GM21360 (cell line): ENCODE data around the gene CBFA2T2.

Source experiments
- ATAC-seq: cut with Tn5 transposase; IDR thresholded peaks from one replicate; pipeline ENCODE4 v1.9.1; 2021; ENCODE audit warnings: mild to moderate bottlenecking, moderate library complexity; ENCODE audit not compliant: unreplicated experiment

CBFA2T2 gene

DNA sequence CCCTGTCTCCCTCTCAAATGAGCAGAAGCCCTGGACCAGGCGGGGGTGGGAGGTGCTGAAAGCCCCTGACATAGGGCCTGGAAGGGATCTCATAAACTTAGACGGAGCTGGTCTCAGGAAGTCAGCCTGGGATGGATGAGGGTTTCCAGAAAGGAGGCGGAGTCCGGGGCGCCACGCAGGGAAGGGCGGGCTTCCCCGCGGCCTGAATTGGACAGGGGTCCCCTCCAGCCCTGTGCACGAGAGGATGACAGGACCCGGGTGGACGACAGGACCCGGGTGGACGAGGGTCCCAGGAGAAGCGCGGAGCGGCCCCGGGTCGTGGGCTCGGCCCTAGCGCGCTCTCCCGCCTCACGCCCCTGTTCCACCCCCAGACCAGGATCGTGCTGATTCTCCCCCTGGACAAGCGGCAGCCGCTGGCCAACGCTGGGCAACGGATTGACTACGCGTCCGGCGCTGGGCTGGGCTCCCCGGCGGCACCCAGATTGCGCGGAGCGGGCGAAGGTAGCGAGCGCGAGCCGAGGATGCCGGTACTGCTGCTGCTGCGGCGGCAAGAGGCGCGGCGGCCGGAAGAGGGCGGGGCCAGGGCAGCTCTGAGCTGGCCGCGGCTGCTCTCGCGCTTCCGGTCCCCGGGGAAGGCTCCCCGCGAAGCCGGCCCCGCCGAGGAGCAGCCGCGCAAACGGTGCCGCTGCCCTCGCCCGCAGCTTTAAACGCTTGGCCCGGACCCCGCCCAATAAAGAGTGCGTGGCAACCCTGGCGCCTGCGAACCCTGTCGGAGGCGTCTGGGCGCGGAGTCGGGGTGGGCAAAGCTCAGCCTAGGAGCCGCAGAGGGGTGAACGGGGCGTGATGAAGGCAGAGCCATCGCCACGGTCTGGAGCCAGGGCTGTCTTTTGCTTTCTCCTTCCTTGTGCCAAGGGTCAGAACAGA is 173.5 kb downstream of the CBFA2T2 start:
- peak; percentile 44 for ATAC-seq

DNA sequence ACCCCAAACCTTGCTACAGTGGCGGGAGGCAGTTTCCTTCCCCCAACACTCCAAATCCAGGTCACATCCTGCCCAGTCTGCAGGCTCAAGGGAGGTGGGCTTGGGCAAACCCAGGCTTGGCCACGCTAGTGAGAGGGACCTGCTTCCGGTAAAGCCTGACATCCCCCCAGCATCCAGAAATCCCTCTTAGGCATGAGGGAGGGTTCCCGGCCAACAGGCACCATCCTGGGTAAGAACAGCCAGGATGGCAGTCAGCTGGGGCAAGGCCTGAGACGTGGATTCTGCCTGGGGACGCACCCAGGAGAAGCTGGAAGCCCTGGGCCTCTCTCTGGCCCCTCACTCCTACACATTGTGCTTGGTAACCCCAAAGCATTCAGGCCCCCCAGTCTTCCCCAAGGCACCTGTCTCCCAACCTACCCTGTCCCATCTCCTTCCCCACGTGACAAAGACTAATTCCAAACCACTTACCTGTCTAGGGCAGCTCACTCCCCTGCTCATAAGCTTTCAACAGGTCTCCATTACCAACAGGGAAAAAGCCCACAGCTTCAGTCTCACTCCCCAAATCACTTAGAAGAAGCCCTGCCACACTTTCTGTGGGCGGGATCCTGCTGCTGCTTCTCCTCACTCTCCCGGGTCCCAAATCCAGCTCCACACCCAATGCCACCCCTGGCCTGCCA is 174.3 kb downstream of the CBFA2T2 start:
- ATAC-seq: no peak

DNA sequence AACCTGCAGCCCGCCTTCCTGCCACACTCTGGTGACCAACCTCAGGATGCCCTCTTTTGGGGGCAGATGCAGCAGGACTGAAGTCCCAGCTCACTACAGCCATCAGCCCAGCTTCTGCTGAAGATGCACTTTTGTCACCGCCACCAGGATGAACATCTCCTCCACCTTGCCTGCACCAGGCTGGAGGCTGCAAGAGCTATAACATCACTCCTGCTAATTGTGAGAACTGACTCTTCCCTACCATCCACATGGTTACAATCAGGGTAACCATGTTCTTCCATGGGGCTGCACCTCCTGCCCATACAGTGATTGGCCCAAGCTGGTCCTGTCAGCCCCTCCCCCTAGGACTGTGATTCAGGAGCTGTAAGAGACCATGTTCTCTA is 174.9 kb downstream of the CBFA2T2 start:
- ATAC-seq: no peak

DNA sequence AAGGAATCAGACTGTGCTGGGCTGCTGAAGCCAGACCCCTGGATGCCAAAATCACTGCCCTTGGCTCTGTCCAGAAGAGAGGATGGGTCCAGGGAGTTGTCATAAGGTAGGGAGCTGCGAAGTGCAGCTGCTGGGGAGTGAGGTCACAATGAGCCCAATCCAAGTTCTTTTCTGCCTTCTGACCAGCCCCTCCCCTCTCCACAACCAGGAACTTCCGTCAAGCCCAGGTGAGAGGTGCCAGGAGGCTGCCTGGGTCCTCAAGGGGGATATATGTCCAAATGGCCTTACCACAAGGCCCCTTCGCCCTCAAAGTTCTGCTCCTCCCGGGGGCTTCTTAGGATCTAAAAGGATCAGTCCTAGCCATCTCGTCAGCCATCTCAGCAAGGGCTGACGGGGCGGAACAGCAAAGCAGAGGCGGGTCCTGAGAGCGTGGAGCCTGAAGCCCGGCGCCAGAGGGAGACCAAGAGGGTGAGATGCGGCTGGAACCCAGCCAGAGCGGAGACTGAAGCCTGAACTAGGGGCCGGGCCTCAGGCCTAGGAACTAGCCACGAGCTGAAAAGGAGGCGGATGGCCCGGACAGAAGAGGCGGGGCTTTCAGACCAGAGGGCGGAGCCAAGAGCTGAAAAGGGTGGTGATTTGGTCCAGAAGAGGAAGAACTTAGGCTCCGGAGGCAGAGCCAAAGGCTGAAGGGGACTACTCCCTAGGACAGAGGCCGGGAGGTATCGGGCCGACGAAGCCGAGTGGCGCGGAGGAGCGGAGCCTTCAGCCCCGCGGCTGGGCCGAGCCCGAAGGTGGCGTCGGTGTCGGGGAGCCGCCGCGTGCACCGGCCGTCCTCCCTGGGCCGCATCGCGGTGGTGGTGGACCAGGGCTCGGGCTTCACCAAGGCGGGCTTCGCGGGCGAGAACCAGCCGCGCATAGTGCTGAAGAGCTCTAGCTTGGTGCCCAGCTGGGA is 176.7 kb downstream of the CBFA2T2 start, which contains the start of gene ACTL10:
Gene ACTL10, plus strand, starts transcription at position 651 of the 952 bp plus-strand sequence. CDS start 555 bp downstream, outside the sequence.
- ATAC-seq: peak; percentile 57

DNA sequence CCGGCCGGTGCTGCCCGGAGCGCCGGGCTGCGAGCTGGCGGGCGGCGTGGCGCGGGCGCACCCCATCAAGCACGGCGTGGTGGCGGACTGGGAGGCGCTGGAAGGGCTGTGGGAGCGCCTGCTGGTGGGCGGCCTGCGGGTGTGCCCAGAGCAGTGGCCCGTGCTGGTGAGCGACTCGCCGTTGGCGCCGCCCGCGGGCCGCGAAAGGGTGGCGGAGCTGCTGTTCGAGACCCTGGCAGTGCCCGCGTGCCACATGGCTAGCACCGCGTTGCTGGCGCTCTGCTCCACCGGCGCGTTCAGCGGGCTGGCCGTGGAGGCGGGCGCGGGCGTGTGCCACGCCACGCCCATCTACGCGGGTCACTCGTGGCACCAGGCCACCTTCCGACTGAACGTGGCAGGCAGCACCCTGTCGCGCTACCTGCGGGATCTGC is 177.4 kb downstream of the CBFA2T2 start:
- ATAC-seq: no peak

DNA sequence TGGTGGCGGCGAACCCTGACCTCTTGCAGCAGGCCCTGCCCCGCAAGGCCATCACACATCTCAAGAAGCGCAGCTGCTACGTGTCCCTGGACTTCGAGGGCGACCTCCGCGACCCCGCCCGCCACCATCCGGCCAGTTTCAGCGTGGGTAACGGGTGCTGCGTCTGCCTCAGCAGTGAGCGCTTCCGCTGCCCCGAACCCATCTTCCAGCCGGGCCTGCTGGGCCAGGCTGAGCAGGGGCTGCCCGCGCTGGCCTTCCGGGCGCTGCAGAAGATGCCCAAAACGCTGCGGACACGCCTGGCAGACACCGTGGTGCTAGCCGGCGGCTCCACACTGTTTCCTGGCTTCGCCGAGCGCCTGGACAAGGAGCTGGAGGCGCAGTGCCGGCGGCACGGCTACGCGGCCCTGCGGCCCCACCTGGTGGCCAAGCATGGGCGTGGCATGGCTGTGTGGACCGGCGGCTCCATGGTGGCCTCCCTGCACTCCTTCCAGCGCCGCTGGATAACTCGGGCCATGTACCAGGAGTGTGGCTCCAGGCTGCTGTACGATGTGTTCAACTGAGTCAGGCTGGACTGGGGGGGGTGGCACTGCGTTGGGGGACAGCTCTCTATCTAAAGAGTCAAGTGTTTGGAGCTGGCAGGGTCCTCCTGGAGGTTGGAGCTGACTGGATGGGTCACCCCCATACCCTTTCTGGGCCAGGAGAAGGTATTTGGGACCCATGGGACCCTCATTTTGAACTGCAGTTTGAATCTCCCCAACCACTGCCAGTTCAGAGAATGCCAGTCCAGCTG is 178.0 kb downstream of the CBFA2T2 start:
- ATAC-seq: no peak

DNA sequence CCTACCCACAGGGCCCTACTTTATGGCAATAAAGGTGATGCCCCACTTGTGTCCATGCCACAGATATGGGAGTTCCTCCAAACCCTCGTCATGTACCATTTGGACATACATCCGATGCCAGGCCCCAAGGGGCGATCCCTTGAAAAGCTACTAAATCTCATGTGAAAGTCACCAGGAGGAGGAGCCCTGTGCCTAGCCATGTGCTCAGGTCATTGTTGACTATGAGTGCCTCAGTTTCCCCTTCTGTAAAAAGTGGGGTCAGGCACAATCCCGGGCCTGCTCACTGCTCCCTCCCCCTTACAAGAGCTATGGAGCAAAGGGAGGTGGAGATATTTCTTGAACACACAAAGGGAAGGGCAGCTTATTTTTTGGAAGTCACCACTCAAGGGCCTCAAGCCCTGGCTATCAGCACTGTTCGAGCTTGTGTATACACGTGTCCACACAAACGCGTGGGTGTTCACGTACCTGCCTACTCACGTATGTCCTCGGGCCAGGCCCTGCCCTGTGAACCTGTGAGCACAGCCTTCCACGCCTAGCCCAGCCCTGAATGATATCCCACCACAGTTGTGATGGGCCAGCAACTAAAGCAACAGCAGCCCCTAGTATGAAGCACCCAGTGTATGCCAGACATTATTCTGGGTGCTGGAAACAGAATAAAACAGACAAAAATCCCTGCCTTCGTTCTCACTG is 178.7 kb downstream of the CBFA2T2 start:
- ATAC-seq: no peak

DNA sequence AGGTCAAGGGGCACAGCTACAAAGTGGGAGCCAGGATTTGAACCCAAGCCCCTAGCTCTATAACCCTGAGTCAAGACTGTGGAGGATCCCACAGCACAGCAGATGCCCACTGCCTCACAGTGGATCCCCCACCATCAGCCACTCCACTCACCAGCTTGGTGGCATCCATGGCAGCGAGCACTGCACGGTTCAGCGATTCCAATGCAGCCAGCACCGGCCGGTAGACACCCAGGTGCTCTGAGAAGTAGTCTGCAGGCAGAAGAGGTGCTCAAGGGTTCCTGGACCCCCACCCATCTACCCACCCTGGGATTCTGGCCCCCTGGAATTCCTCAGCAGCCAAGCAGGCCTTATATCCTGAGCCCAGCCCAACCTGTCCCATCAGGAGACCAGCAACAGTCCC is 179.3 kb downstream of the CBFA2T2 start:
- no peak for ATAC-seq

DNA sequence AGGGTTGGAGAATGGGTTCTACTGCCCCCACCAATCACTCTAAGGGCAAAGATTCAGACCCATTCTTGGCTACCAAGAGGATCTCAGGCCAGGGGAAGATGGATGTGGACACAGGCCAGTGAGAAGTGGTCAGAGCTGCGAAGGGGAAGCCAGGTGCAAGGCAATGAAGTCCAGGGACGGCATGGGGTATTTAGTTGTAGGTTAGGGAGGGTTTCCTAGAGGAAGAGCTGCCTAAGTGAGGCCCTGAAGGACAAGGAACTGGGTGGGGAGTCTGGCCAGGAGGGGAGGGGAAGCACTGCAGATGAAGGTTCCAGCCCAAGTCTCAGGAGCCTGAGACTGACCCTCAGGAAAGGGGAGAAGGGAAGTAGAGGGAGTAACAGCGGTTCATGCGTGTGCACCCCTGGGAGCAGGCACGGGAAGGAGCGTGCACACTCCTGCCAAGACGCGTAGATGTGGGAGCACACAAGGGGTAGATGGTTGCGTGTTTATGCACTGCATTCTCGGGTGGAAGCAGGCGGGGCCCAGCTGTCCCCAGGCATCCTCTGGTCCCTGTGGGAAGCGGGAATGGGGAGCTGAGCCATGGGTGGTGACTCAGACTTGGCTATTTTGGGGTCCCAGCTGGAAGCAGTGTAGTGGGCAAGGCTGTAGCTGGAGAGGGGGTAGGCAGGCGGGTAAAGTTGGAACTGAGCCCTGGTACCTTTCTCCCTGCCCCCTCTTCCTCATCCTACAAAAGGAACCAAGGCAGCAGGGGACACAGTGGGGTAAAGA is 180.2 kb downstream of the CBFA2T2 start:
- ATAC-seq: no peak

DNA sequence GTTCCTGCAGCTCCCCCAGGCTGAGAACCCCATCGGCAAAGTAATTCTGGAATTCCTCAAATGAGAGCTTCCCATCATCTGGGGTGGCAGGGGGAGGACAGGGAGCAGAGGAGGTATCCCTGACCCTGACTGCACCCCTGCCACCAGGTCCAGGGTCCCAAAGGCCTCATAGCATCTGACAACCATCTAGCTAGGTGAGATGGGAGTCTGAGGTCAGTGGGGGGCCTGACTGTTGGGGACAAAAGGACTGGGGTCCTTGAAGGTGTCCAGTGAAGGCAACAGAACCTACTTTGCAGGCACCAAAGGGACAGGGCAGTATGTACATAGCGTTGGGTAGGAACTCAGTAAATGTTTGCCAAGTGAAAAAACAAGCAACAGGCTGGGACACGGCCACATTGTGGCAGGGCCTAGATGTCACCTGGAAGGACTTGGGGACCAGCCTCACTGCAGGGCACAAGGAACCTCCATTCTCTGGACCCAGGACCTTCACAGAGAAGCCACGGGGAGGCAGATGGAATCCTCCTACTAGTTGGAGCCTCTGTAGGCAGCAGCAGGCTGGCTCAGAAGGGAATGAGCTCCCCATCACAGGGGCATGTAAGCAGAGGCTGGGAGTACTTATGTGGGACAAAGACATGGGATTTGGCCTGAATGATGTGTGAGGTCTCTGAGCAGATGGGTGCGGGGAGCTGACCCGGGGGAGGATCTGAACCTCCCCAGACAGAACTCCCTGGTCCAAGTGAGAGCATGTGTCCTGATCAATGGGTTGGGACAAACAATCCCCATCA is 181.0 kb downstream of the CBFA2T2 start:
- no peak for ATAC-seq

DNA sequence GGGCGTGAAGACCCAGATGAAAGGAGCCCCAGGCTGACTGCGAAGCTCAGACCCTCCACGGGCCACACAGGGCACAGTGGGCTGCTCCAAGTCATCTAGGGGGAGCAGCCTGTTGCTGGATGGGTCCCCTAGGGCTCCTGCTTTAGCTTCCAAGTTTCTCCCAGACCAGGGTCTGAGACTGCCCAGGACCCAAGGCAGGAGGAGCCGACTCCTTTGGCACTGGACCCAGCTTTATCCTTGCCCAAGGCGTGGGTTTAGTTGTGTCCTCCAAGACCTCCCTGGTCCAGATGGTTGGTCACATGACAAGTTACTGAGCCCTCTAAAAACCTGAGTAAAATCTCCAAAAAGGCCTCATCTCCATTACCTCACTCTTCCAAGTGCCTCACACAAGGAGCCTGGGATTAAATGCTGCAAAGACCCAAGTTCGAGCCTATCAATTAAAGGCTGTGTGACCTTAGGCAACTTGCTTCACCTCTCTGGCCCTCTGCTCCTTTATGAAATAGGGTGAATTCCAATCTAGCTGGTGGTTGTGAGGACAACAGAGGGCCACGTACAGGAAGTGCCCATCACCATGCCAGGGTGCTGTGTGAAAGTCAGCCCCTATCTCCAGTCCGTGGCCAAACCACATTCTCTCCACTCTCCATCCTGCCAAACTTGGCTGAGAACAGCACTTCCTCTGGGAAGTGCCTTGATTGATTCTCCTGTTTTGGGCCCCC is 181.8 kb downstream of the CBFA2T2 start:
- ATAC-seq: no peak

DNA sequence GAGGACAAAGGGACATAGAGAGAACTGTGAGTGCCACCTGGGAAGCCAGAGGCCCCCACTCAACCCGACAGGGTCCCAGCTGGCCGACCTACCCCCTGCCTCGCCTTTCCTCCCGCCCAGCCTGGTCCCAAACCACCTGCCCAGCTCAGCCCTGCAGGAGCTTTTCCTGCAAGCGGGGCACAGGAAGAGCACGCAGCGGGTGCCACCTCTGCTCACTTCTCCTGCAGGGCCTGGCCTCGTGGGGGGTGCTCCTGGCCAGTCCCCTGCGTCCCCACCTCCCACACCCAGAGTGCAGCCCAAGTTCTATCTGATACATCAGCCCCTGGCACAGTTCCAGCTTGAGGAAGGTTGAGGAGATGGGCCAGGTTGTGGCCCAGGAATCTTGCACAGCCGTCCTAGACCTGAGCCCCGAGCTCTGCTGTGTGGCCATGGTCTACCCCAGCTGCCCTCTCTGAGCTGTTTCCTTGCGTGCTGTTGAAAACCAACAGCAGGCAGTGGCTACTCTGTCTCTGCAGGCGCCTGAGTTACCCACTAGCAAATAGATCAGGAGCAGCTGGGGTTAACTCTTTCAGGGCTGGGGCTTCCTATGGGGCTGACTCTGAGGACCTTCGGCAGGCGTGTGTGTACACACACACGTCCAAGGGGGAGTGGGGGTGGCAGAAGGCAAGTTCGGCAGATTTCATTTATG is 182.7 kb downstream of the CBFA2T2 start:
- no peak for ATAC-seq

DNA sequence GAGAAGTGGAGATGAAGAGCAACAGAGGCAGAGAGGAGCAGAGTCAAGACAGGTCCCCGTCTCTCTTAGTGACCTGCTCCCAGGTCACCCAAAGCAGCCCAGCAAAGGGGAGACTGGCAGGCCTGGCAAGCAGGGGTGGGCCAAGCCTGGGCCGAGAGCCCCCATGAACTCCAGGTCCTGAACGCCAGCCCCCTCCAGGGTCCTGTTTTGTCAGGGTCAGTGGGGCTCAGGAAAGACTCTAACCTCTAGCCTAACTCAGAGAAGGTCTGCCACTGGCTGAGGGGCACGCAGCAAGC is 183.2 kb downstream of the CBFA2T2 start:
- no peak for ATAC-seq

DNA sequence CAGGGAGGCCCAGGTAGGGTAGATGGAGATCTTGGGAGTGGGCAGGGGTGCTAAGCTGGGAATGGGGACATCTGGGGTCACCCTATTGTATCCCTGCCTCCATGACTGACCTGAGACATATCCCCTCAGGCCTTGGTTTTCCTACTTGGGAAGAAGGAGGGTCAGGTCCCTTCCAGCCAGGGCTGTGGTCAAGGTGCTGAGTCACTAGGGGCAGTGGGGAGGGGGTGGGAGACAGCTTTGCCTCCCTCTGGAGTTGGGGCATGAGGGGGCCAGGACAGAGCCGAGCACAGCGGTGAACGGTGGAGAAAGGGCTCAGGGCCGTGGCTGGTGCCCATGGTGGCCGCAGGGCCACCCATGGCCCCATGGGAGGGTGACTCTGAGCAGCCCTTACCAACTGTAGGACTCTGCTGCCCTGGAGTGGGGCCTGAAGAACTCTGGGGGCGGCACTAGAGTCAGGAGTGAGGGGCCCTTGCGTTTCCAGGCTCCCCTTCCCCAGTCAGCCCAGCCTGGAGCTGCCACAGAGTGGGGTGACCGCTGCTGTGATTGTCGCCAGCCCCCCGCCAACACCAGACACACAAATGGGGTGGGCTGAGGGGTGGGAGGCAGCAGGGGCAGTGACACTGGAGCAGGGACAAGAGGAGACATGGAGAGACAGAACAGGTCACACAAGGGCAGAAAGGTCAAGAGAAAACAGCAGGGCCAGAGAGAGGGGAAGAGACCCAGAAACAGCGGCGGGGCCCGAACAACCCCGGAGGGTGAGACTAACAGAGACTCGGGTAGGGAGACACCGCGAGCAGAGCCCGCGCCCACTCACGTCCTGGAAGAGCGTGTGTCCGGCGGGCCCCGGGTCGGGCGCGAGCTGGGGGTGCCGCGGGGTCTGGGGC is 183.8 kb downstream of the CBFA2T2 start:
- no peak for ATAC-seq

DNA sequence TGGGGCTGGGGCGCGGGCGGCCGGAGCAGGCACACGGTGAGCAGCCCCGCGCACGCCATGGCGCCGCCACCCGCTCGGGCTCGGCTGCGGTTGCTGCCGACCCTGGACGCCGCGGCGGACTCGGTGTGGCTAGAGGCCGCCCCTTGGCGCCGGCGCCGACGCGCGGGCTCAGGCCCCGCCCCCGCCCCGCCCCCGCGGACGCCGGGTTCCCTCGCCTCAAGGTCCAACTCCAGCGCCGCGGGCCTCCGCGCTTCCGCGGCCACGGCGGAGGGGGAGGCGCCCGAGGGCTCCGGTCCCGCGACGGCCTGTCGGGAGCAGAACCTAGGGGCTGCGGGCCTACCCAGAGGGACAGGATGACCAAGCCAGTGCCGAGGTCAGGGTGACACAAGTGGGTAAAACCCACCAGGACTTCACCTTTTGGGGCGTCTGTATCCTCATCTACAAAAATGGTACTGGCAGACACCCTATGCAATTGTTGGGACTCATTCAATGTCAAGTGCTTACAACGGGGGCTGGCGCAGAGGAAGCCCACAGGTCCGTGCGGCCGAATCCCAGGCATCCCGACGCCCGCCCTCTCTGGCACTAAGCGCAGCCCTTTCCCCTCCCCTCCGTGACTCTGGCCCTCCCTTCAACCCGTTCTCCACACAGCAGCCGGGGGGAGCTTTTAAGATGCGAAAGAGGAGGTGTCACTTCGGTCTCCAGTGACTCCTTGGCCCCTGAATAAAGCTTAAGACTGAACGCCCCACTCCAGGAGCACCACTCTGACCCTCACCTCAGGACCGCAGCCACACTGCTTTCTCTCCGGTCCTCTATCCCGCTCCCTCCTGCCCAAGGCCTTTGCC is 184.6 kb downstream of the CBFA2T2 start, which contains the start of gene NECAB3:
Gene NECAB3, minus strand, starts transcription at position 135 of the 842 bp plus-strand sequence. Its CDS starts 76 bp downstream, at position 59.
- no peak for ATAC-seq
